SK-N-SH treated with all-trans-retinoic acid at 6 μM for 48 hours (cell line): Measurements from ENCODE around the gene GSE1.

Experiments used
- ATAC-seq: fragments of 200-7000 bp; cut with Tn5 transposase; 3 replicates; pipeline ENCODE4 v1.9.1; 2020; ENCODE audit warnings: mild to moderate bottlenecking, moderate library complexity
- ARNTL ChIP-seq: fragments of 450-650 bp; formaldehyde crosslinking; IDR thresholded peaks from 2 replicates; pipeline ENCODE4 v1.5.0; 2020; ENCODE audit warnings: low read depth, mild to moderate bottlenecking, moderate library complexity, borderline replicate concordance
- BACH2 ChIP-seq: fragments of 250-450 bp; sonication (Bioruptor Pico); IDR thresholded peaks from 2 replicates; pipeline ENCODE4 v1.9.0; 2021; ENCODE audit warnings: mild to moderate bottlenecking, borderline replicate concordance
- CSDC2 ChIP-seq: fragments of 250-450 bp; sonication (Bioruptor Pico); IDR thresholded peaks from 2 replicates; pipeline ENCODE4 v1.5.0; 2020; ENCODE audit warnings: mild to moderate bottlenecking, moderate library complexity
- ESRRG ChIP-seq: fragments of 250-450 bp; sonication (Bioruptor Pico); IDR thresholded peaks from 2 replicates; pipeline ENCODE4 v1.6.1; 2021; ENCODE audit warnings: mild to moderate bottlenecking
- GLIS3 ChIP-seq: fragments of 250-450 bp; sonication (Bioruptor Pico); IDR thresholded peaks from 2 replicates; pipeline ENCODE4 v1.5.0; 2020; ENCODE audit warnings: mild to moderate bottlenecking, moderate library complexity
- ISL1 ChIP-seq: fragments of 250-450 bp; sonication (Bioruptor Pico); IDR thresholded peaks from 2 replicates; pipeline ENCODE4 v2.1.2; 2022; ENCODE audit warnings: mild to moderate bottlenecking, moderate library complexity
- OSR1 ChIP-seq: fragments of 250-450 bp; sonication (Bioruptor Pico); IDR thresholded peaks from 2 replicates; pipeline ENCODE4 v1.8.0; 2022; ENCODE audit warnings: moderate library complexity, mild to moderate bottlenecking, inconsistent platforms
- PPARA ChIP-seq: fragments of 250-450 bp; sonication (Bioruptor Pico); IDR thresholded peaks from 2 replicates; pipeline ENCODE4 v1.5.0; 2020; ENCODE audit warnings: mild to moderate bottlenecking, borderline replicate concordance
- RARB ChIP-seq: fragments of 250-450 bp; sonication (Bioruptor Pico); IDR thresholded peaks from 2 replicates; pipeline ENCODE4 v1.8.0; 2021; ENCODE audit warnings: mild to moderate bottlenecking, moderate library complexity
- SNAI2 ChIP-seq: fragments of 250-450 bp; sonication (Bioruptor Pico); IDR thresholded peaks from 2 replicates; pipeline ENCODE4 v1.5.0; 2020; ENCODE audit warnings: mild to moderate bottlenecking, moderate library complexity
- TCF4 ChIP-seq: fragments of 250-450 bp; sonication (Bioruptor Pico); IDR thresholded peaks from 2 replicates; pipeline ENCODE4 v1.8.0; 2021; ENCODE audit warnings: mild to moderate bottlenecking, moderate library complexity, borderline replicate concordance
- TOX ChIP-seq: fragments of 250-450 bp; sonication (Bioruptor Pico); IDR thresholded peaks from 2 replicates; pipeline ENCODE4 v1.8.0; 2021; ENCODE audit warnings: mild to moderate bottlenecking, moderate library complexity, borderline replicate concordance
- ZC3H10 ChIP-seq: fragments of 250-450 bp; sonication (Bioruptor Pico); IDR thresholded peaks from 2 replicates; pipeline ENCODE4 v1.5.1; 2021; ENCODE audit warnings: mild to moderate bottlenecking, moderate library complexity
- ZFP3 ChIP-seq: fragments of 250-450 bp; sonication (Bioruptor Pico); IDR thresholded peaks from 2 replicates; pipeline ENCODE4 v1.5.0; 2020; ENCODE audit warnings: mild to moderate bottlenecking, moderate library complexity
- ZFP30 ChIP-seq: fragments of 450-650 bp; formaldehyde crosslinking; IDR thresholded peaks from 2 replicates; pipeline ENCODE4 v1.5.0; 2022; ENCODE audit warnings: mild to moderate bottlenecking, moderate library complexity
- ZNF565 ChIP-seq: fragments of 450-650 bp; formaldehyde crosslinking; conservative IDR thresholded peaks from 2 replicates; pipeline ENCODE4 v1.5.0; 2020; ENCODE audit warnings: low read depth, mild to moderate bottlenecking, moderate library complexity
- ZNF8 ChIP-seq: fragments of 450-650 bp; formaldehyde crosslinking; IDR thresholded peaks from 2 replicates; pipeline ENCODE4 v1.5.0; 2020; ENCODE audit warnings: mild to moderate bottlenecking, moderate library complexity
- TF ChIP-seq, protein P1 (sequence below): fragments of 250-450 bp; sonication (Bioruptor Pico); IDR thresholded peaks from 2 replicates; pipeline ENCODE4 v1.5.0; 2020; ENCODE audit warnings: mild to moderate bottlenecking, moderate library complexity
- TF ChIP-seq, protein P2 (sequence below): fragments of 250-450 bp; sonication (Bioruptor Pico); IDR thresholded peaks from 2 replicates; pipeline ENCODE4 v1.5.1; 2020; ENCODE audit warnings: low read depth, mild to moderate bottlenecking, moderate library complexity
- TF ChIP-seq, protein P3 (sequence below): fragments of 250-450 bp; sonication (Bioruptor Pico); IDR thresholded peaks from 2 replicates; pipeline ENCODE4 v1.5.1; 2021; ENCODE audit warnings: mild to moderate bottlenecking, moderate library complexity

The GSE1 gene

DNA sequence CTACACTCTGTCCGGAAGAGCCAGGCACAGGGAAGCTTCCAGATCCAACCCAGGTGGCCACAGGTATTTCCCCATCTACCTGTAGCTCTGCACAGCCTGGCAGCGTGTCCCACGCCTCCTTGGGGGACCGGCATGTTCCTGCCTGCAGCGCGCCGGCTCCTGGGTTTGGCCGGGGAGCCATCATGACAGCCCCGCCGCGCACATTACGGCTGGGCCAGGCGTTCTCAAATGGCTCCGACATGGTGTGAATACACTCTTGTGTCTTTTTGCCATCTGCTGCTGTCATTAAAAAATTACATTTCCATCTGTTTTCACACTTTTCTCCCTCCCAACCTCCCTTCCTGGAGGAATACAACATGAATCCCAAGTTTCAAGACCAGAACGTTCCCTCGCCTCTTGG is 83.7 kb downstream of the GSE1 start:
- ATAC-seq: no peak
- TF ChIP-seq OSR1 (no peak), CSDC2 (CRISPR knock-in tag) (no peak), RARB (no peak), TOX (CRISPR knock-in tag) (no peak), ZFP30 (CRISPR knock-in tag) (no peak), ESRRG (no peak), ARNTL (CRISPR knock-in tag) (no peak), ZC3H10 (CRISPR knock-in tag) (no peak), ZFP3 (CRISPR knock-in tag) (no peak)
- TF ChIP-seq, protein P1, sequence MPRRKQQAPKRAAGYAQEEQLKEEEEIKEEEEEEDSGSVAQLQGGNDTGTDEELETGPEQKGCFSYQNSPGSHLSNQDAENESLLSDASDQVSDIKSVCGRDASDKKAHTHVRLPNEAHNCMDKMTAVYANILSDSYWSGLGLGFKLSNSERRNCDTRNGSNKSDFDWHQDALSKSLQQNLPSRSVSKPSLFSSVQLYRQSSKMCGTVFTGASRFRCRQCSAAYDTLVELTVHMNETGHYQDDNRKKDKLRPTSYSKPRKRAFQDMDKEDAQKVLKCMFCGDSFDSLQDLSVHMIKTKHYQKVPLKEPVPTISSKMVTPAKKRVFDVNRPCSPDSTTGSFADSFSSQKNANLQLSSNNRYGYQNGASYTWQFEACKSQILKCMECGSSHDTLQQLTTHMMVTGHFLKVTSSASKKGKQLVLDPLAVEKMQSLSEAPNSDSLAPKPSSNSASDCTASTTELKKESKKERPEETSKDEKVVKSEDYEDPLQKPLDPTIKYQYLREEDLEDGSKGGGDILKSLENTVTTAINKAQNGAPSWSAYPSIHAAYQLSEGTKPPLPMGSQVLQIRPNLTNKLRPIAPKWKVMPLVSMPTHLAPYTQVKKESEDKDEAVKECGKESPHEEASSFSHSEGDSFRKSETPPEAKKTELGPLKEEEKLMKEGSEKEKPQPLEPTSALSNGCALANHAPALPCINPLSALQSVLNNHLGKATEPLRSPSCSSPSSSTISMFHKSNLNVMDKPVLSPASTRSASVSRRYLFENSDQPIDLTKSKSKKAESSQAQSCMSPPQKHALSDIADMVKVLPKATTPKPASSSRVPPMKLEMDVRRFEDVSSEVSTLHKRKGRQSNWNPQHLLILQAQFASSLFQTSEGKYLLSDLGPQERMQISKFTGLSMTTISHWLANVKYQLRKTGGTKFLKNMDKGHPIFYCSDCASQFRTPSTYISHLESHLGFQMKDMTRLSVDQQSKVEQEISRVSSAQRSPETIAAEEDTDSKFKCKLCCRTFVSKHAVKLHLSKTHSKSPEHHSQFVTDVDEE: no peak
- TF ChIP-seq, protein P2, sequence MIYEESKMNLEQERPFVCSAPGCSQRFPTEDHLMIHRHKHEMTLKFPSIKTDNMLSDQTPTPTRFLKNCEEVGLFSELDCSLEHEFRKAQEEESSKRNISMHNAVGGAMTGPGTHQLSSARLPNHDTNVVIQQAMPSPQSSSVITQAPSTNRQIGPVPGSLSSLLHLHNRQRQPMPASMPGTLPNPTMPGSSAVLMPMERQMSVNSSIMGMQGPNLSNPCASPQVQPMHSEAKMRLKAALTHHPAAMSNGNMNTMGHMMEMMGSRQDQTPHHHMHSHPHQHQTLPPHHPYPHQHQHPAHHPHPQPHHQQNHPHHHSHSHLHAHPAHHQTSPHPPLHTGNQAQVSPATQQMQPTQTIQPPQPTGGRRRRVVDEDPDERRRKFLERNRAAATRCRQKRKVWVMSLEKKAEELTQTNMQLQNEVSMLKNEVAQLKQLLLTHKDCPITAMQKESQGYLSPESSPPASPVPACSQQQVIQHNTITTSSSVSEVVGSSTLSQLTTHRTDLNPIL (CRISPR knock-in tag): no peak
- TF ChIP-seq, protein P3, sequence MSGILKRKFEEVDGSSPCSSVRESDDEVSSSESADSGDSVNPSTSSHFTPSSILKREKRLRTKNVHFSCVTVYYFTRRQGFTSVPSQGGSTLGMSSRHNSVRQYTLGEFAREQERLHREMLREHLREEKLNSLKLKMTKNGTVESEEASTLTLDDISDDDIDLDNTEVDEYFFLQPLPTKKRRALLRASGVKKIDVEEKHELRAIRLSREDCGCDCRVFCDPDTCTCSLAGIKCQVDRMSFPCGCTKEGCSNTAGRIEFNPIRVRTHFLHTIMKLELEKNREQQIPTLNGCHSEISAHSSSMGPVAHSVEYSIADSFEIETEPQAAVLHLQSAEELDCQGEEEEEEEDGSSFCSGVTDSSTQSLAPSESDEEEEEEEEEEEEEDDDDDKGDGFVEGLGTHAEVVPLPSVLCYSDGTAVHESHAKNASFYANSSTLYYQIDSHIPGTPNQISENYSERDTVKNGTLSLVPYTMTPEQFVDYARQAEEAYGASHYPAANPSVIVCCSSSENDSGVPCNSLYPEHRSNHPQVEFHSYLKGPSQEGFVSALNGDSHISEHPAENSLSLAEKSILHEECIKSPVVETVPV: no peak

DNA sequence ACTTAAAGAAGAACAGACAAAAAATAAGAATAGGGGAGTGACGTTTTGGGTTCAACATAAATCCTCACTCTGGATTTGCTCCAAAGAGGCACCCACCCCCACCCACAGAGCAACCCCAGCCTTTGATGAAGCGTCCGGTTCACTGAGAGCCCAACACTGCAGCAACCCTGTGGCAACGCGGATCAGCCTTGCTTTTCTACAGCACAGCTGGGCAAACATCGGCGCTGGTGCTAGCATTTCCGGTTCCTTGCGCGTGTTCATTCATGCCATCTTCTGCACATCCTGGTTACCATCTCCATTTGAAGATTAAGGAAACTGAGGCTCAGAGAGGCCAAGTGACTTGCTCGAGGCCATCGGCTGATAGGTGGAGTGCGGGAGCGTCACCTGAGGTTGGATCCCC is 84.3 kb downstream of the GSE1 start:
- no peak for TF ChIP-seq ZNF8 (CRISPR knock-in tag)
- TF ChIP-seq ESRRG: no peak
- TF ChIP-seq, protein P2 (CRISPR knock-in tag): no peak
- no peak for TF ChIP-seq TCF4 (CRISPR knock-in tag)
- no peak for ATAC-seq

DNA sequence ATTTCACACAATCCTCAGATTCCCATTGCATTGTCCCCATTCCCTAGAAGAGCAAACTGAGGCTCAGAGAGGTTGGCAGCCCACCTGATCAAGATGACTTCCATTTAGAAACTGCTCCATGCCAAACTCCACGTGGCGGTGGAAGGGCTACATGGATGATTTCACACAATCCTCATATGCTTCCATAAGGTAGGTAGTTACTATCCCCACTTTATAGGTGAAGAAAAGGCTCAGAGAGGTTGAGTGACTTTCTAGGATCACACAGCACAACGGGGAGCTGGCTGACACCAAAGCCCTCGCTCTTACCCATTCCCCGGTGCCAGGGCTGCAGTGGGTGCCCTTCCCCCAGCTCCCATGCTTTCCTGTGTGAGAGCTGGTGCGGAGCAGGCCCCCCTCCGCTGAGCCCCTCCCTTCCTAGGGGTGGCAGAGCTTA is 85.4 kb downstream of the GSE1 start:
- ATAC-seq: no peak
- TF ChIP-seq SNAI2 (CRISPR knock-in tag) (no peak), RARB (no peak)

DNA sequence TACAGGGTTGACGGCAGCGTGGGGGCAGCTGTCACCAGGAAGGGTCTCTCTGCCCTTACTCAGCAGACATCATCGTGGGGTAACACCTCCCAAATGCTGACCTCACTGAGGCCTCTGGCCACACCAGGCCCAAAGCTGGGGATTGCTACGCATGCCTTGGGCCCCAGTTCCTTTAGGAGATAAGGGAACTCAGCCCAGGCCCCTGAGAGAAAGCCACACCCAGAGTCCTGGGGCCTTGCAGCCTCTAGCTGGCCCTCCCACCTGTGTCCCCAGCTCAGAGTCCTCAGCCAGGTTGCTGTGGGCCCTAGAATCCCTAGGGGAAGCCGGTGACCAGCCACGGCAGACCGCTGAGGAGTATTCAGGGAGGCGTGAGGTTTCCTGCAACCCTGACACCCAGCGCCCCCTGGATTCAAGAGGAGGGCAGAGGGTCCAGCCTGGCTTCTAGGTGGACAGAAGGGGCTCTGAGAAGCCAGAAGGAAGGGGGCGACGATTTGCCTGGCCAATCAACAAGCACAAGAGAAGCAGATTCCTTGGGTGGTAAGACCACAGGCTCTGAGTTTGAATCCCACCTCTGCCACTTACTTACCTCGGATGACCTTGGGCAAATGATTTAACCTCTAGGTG is 85.9 kb downstream of the GSE1 start:
- no peak for TF ChIP-seq GLIS3 (CRISPR knock-in tag)
- TF ChIP-seq BACH2 (CRISPR knock-in tag): no peak
- TF ChIP-seq ZNF565 (CRISPR knock-in tag): no peak
- no peak for TF ChIP-seq ISL1
- TF ChIP-seq, protein P2 (CRISPR knock-in tag): no peak
- TF ChIP-seq, protein P3: no peak
- no peak for TF ChIP-seq RARB
- no peak for TF ChIP-seq ZFP30 (CRISPR knock-in tag)
- TF ChIP-seq SNAI2 (CRISPR knock-in tag): no peak
- no peak for TF ChIP-seq PPARA (CRISPR knock-in tag)
- TF ChIP-seq, all 23 proteins: peak for 0
- no peak for ATAC-seq
